ENCODE measurements around the gene BNC2.
A peak's percentile ranks its signal among the peaks of the same experiment; 100 is the strongest.
"Not testable (repeated sequence)": the region's sequence is repeated elsewhere in the genome, so short reads cannot be mapped to it uniquely, and the experiment has no call there.

The BNC2 gene

GRCh38 chr9:16575986-16576245 lies 294.6 kb downstream of the BNC2 start:
- no peak for DNase-seq

GRCh38 chr9:16575142-16575985 lies 295.1 kb downstream of the BNC2 start:
- DNase-seq = peak; percentile 4

- no peak for DNase-seq
These were observed 298.3 kb downstream of the BNC2 start for GRCh38 chr9:16572005-16572734.

- DNase-seq = no peak
These were observed 299.2 kb downstream of the BNC2 start for GRCh38 chr9:16571127-16571802.

- DNase-seq = no peak
These were observed 307.0 kb downstream of the BNC2 start for GRCh38 chr9:16563446-16563845.

- peak; percentile 35 for DNase-seq
These were observed 309.3 kb downstream of the BNC2 start for GRCh38 chr9:16561121-16561520.

GRCh38 chr9:16559418-16560188 lies 310.9 kb downstream of the BNC2 start:
- no peak for DNase-seq

GRCh38 chr9:16555802-16556201 lies 314.7 kb downstream of the BNC2 start:
- DNase-seq = no peak

- no peak for DNase-seq
These were observed 316.5 kb downstream of the BNC2 start for GRCh38 chr9:16553869-16554540.

GRCh38 chr9:16552252-16552651 lies 318.2 kb downstream of the BNC2 start:
- DNase-seq = no peak

- no peak for DNase-seq
These were observed 318.8 kb downstream of the BNC2 start for GRCh38 chr9:16551692-16552091.

- DNase-seq = no peak
These were observed 324.8 kb downstream of the BNC2 start for GRCh38 chr9:16545639-16546038.

GRCh38 chr9:16544842-16545241 lies 325.6 kb downstream of the BNC2 start:
- DNase-seq = no peak

GRCh38 chr9:16543686-16544085 lies 326.8 kb downstream of the BNC2 start:
- DNase-seq = no peak

- no peak for DNase-seq
These were observed 327.2 kb downstream of the BNC2 start for GRCh38 chr9:16543225-16543624.

GRCh38 chr9:16542290-16542689 lies 328.2 kb downstream of the BNC2 start:
- DNase-seq = no peak

GRCh38 chr9:16540743-16541613 lies 329.5 kb downstream of the BNC2 start:
- peak; percentile 23 for DNase-seq

- DNase-seq = not testable (repeated sequence)
These were observed 330.8 kb downstream of the BNC2 start for GRCh38 chr9:16539626-16540025.

- no peak for DNase-seq
These were observed 334.9 kb downstream of the BNC2 start for GRCh38 chr9:16535555-16535954.

- peak; percentile 76 for DNase-seq
These were observed 337.6 kb downstream of the BNC2 start for GRCh38 chr9:16532681-16533450.

- no peak for DNase-seq
These were observed 338.2 kb downstream of the BNC2 start for GRCh38 chr9:16532272-16532671.

Data from EL (cell line).